ENCODE data around the gene RBBP4. TPM values are rescaled to one million over a fixed set of nuclear protein-coding genes. Genes with fewer than 3 reads are reported as not detected.

Gene RBBP4
- total and polyA plus RNA-seq, 2 donors (not counting 1 experiment from before 2014, with no cell fraction given): 69.9 to 204 TPM

DNA sequence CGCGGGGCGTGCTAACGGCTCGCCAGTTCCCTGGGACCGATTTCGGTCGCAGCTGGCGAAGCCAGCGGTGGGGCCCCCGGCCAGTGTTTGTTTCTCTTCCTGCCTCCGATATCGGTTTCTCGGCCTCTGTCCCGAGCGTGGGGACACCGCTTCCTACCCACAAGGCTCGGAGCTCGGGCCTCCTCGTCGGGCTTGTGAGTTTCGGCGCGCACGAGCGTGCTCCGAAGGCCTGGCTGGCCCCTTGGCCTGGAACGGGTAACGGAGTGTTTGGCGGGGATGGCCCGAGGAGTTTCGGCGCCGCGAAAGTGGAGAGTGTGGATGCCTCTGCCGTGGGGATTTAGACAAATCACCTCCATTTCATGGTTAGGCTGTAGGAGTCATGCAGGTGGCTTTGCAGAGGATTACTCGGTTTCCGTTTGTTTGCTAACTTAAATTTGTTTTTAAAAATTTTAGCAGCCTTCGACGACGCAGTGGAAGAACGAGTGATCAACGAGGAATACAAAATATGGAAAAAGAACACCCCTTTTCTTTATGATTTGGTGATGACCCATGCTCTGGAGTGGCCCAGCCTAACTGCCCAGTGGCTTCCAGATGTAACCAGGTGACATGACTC lies 559 bp downstream of the RBBP4 start:
- Mint-ChIP-seq H3K4me1 (peaks cover 56% of the 10 kb centered on the region), H3K27me3 (no peaks in the 10 kb centered on the region), H3K27ac (peak overlapping the region; percentile 100), H3K9me3 (ENCODE audit: insufficient read depth) (no peaks in the 10 kb centered on the region), H3K4me3 (peak overlapping the region; percentile 98)
- Histone ChIP-seq H3K9me3 (ENCODE audit: control extremely low read depth in 1 of 3, control insufficient read depth in 2 of 3, insufficient read depth in 1 of 3, low read length in 2 of 3) (no peaks in the 10 kb centered on the region), H4K20me1 (ENCODE audit: control insufficient read depth, insufficient read depth, low read length, poor library complexity, severe bottlenecking) (peaks cover 25% of the 10 kb centered on the region), H3K4me2 (replicated peaks; ENCODE audit: low read depth, low read length, poor library complexity, severe bottlenecking) (peak overlapping the region; percentile 98), H3K9ac (ENCODE audit: low read length) (peak overlapping the region; percentile 88), H3K4me3 (ENCODE audit: control extremely low read depth in 1 of 5, extremely low read depth in 1 of 5, insufficient read depth in 1 of 5, low read depth in 2 of 5, low read length in 4 of 5) (peak overlapping the region; percentile 47 to 96 (median 81)), H3K27me3 (replicated peaks in 1 of 4; ENCODE audit: control extremely low read depth in 1 of 4, control insufficient read depth in 3 of 4, insufficient read depth in 4 of 4, low read length in 3 of 4) (no peaks in the 10 kb centered on the region), H3K27ac (ENCODE audit: low read length in 2 of 2) (peak overlapping the region; percentile 91 to 100), H2AFZ (ENCODE audit: insufficient read depth, low read depth, low read length, poor library complexity, severe bottlenecking) (peak overlapping the region; percentile 79), H3K36me3 (replicated peaks in 1 of 2; ENCODE audit: control extremely low read depth in 1 of 2, control insufficient read depth in 1 of 2, extremely low read depth in 1 of 2, insufficient read depth in 2 of 2, low read length in 1 of 2) (peaks cover 0 to 31% of the 10 kb centered on the region in 2 experiments), H3K4me1 (ENCODE audit: control insufficient read depth in 2 of 2, insufficient read depth in 2 of 2, low read length in 2 of 2) (peaks cover 21 to 31% of the 10 kb centered on the region in 2 donors), H3K79me2 (ENCODE audit: control insufficient read depth, insufficient read depth, low read length) (peaks cover 78% of the 10 kb centered on the region)
- intact Hi-C loops (cut with micrococcal nuclease): loop anchor here (2.0 to 5.0 kb wide), 5 partner anchors 129 to 639 kb away; partner anchors contain the start of genes KHDRBS1, RNF19B, TMEM39B and TRIM62
- ATAC-seq (ENCODE audit: low read depth): no peak
- ChIA-PET CTCF (interaction anchor here (1.0 to 1.5 kb wide), 4 partner anchors 8 to 476 kb away, joined by 3 to 5 read pairs (median 4); no protein-coding TSS in a partner anchor), POLR2A (interaction anchor here (0.7 to 1.3 kb wide), 8 partner anchors 9 to 638 kb away, joined by 3 to 7 read pairs (median 4); partner anchors contain the start of genes KHDRBS1, S100PBP, TMEM39B and YARS1)
- no peak for DNase-seq
- WGBS (ENCODE audit: insufficient coverage): 2% methylated on average over 33 of the region's 43 CpGs
- no peak for TF ChIP-seq EZH2 (IDR thresholded peaks at IDR 0.05; ENCODE audit: borderline replicate concordance, insufficient read depth, low read depth, low read length, poor library complexity, severe bottlenecking)
- TF ChIP-seq, protein P1, sequence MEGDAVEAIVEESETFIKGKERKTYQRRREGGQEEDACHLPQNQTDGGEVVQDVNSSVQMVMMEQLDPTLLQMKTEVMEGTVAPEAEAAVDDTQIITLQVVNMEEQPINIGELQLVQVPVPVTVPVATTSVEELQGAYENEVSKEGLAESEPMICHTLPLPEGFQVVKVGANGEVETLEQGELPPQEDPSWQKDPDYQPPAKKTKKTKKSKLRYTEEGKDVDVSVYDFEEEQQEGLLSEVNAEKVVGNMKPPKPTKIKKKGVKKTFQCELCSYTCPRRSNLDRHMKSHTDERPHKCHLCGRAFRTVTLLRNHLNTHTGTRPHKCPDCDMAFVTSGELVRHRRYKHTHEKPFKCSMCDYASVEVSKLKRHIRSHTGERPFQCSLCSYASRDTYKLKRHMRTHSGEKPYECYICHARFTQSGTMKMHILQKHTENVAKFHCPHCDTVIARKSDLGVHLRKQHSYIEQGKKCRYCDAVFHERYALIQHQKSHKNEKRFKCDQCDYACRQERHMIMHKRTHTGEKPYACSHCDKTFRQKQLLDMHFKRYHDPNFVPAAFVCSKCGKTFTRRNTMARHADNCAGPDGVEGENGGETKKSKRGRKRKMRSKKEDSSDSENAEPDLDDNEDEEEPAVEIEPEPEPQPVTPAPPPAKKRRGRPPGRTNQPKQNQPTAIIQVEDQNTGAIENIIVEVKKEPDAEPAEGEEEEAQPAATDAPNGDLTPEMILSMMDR (IDR thresholded peaks at IDR 0.05): no peak

Data from B cell (primary cell).